Femur (tissue), 1 donor: ENCODE data around the gene TMEM178B.
"Not testable (repeated sequence)": the region's sequence is repeated elsewhere in the genome, so short reads cannot be mapped to it uniquely, and the experiment has no call there.

ENCODE experiments used
- DNase-seq: peaks from one replicate; pipeline ENCODE4 v3.0.0-alpha.2; 2017

TMEM178B gene

GRCh38 chr7:141185369-141185967 lies 111.6 kb downstream of the TMEM178B start:
- DNase-seq = no peak

GRCh38 chr7:141189231-141189630 lies 115.4 kb downstream of the TMEM178B start:
- DNase-seq = no peak

GRCh38 chr7:141190495-141190894 lies 116.6 kb downstream of the TMEM178B start:
- no peak for DNase-seq

GRCh38 chr7:141191277-141191676 lies 117.4 kb downstream of the TMEM178B start:
- no peak for DNase-seq

- DNase-seq = no peak
Measured at GRCh38 chr7:141193066-141193465, 119.2 kb downstream of the TMEM178B start.

GRCh38 chr7:141195722-141196121 lies 121.9 kb downstream of the TMEM178B start:
- DNase-seq = not testable (repeated sequence)

- no peak for DNase-seq
Measured at GRCh38 chr7:141198194-141198958, 124.5 kb downstream of the TMEM178B start.

GRCh38 chr7:141200191-141201108 lies 126.6 kb downstream of the TMEM178B start:
- DNase-seq = no peak

GRCh38 chr7:141201145-141201885 lies 127.5 kb downstream of the TMEM178B start:
- DNase-seq = no peak

GRCh38 chr7:141202535-141202934 lies 128.7 kb downstream of the TMEM178B start:
- no peak for DNase-seq

GRCh38 chr7:141203177-141203576 lies 129.3 kb downstream of the TMEM178B start:
- DNase-seq = no peak

GRCh38 chr7:141203586-141203985 lies 129.7 kb downstream of the TMEM178B start:
- DNase-seq = no peak

GRCh38 chr7:141207661-141208060 lies 133.8 kb downstream of the TMEM178B start:
- DNase-seq = no peak

GRCh38 chr7:141208539-141208938 lies 134.7 kb downstream of the TMEM178B start:
- DNase-seq = no peak

GRCh38 chr7:141209454-141209853 lies 135.6 kb downstream of the TMEM178B start:
- no peak for DNase-seq

- DNase-seq = no peak
Measured at GRCh38 chr7:141210862-141211261, 137.0 kb downstream of the TMEM178B start.

- no peak for DNase-seq
Measured at GRCh38 chr7:141213226-141213625, 139.4 kb downstream of the TMEM178B start.

- no peak for DNase-seq
Measured at GRCh38 chr7:141217938-141218337, 144.1 kb downstream of the TMEM178B start.

- no peak for DNase-seq
Measured at GRCh38 chr7:141218941-141219340, 145.1 kb downstream of the TMEM178B start.

- no peak for DNase-seq
Measured at GRCh38 chr7:141220263-141220880, 146.5 kb downstream of the TMEM178B start.

- no peak for DNase-seq
Measured at GRCh38 chr7:141221007-141221612, 147.2 kb downstream of the TMEM178B start.
